Measurements from ENCODE around the gene TNNC1.

Gene TNNC1

GRCh38 chr3:52431459-52432223, 22.2 kb downstream of the TNNC1 start:
- no peak for DNase-seq (ENCODE audit: low read depth, low spot score)
- Histone ChIP-seq H3K36me3 (ENCODE audit: insufficient read depth, insufficient read length, low read length) (no peaks in the 10 kb centered on the region), H3K4me3 (ENCODE audit: insufficient read length, low read depth) (no peak overlapping the region), H3K9me3 (ENCODE audit: insufficient read depth, low read length) (no peaks in the 10 kb centered on the region), H3K4me1 (ENCODE audit: insufficient read depth, insufficient read length) (peaks cover 2% of the 10 kb centered on the region), H3K27me3 (ENCODE audit: insufficient read depth, insufficient read length) (no peaks in the 10 kb centered on the region), H3K9ac (ENCODE audit: insufficient read length, low read depth) (no peak overlapping the region)
- TF ChIP-seq SUZ12 (IDR thresholded peaks at IDR 0.05; ENCODE audit: extremely low read depth, insufficient read depth, insufficient read length) = no peak
- no peak for TF ChIP-seq ZNF274 (IDR thresholded peaks at IDR 0.05; ENCODE audit: low read depth, low read length)
- no peak for TF ChIP-seq YY1 (IDR thresholded peaks at IDR 0.05; ENCODE audit: insufficient read depth, insufficient read length)

- Histone ChIP-seq H3K9me3 (ENCODE audit: insufficient read depth, low read length) (no peaks in the 10 kb centered on the region), H3K9ac (ENCODE audit: insufficient read length, low read depth) (no peak overlapping the region), H3K36me3 (ENCODE audit: insufficient read depth, insufficient read length, low read length) (no peaks in the 10 kb centered on the region), H3K27me3 (ENCODE audit: insufficient read depth, insufficient read length) (no peaks in the 10 kb centered on the region), H3K4me1 (ENCODE audit: insufficient read depth, insufficient read length) (peaks cover 2% of the 10 kb centered on the region), H3K4me3 (ENCODE audit: insufficient read length, low read depth) (no peak overlapping the region)
- no peak for TF ChIP-seq SUZ12 (IDR thresholded peaks at IDR 0.05; ENCODE audit: extremely low read depth, insufficient read depth, insufficient read length)
- no peak for DNase-seq (ENCODE audit: low read depth, low spot score)
These were observed 23.4 kb downstream of the TNNC1 start for GRCh38 chr3:52430416-52430810.

- Histone ChIP-seq H3K4me1 (ENCODE audit: insufficient read depth, insufficient read length) (peaks cover 2% of the 10 kb centered on the region), H3K4me3 (ENCODE audit: insufficient read length, low read depth) (no peak overlapping the region), H3K27me3 (ENCODE audit: insufficient read depth, insufficient read length) (no peaks in the 10 kb centered on the region), H3K36me3 (ENCODE audit: insufficient read depth, insufficient read length, low read length) (no peaks in the 10 kb centered on the region), H3K9me3 (ENCODE audit: insufficient read depth, low read length) (no peaks in the 10 kb centered on the region), H3K9ac (ENCODE audit: insufficient read length, low read depth) (no peak overlapping the region)
- TF ChIP-seq ZNF274 (IDR thresholded peaks at IDR 0.05; ENCODE audit: low read depth, low read length) (no peak), YY1 (IDR thresholded peaks at IDR 0.05; ENCODE audit: insufficient read depth, insufficient read length) (no peak), SUZ12 (IDR thresholded peaks at IDR 0.05; ENCODE audit: extremely low read depth, insufficient read depth, insufficient read length) (no peak)
- DNase-seq (ENCODE audit: low read depth, low spot score) = no peak
These were observed 23.9 kb downstream of the TNNC1 start for GRCh38 chr3:52429779-52430415.

- H3K36me3 ChIP-seq (ENCODE audit: insufficient read depth, insufficient read length, low read length) = no peaks in the 10 kb centered on the region
- H3K27me3 ChIP-seq (ENCODE audit: insufficient read depth, insufficient read length) = no peaks in the 10 kb centered on the region
- no peak for DNase-seq (ENCODE audit: low read depth, low spot score)
- H3K9ac ChIP-seq (ENCODE audit: insufficient read length, low read depth) = no peak overlapping the region
- H3K4me1 ChIP-seq (ENCODE audit: insufficient read depth, insufficient read length) = peaks cover 2% of the 10 kb centered on the region
- no peak for TF ChIP-seq SUZ12 (IDR thresholded peaks at IDR 0.05; ENCODE audit: extremely low read depth, insufficient read depth, insufficient read length)
- no peak for TF ChIP-seq ZNF274 (IDR thresholded peaks at IDR 0.05; ENCODE audit: low read depth, low read length)
- no peak for TF ChIP-seq YY1 (IDR thresholded peaks at IDR 0.05; ENCODE audit: insufficient read depth, insufficient read length)
- H3K9me3 ChIP-seq (ENCODE audit: insufficient read depth, low read length) = no peaks in the 10 kb centered on the region
- no peak overlapping the region for H3K4me3 ChIP-seq (ENCODE audit: insufficient read length, low read depth)
These were observed 24.8 kb downstream of the TNNC1 start for GRCh38 chr3:52429031-52429430.

GRCh38 chr3:52428151-52429005, 25.5 kb downstream of the TNNC1 start:
- no peaks in the 10 kb centered on the region for H3K9me3 ChIP-seq (ENCODE audit: insufficient read depth, low read length)
- H3K36me3 ChIP-seq (ENCODE audit: insufficient read depth, insufficient read length, low read length) = no peaks in the 10 kb centered on the region
- no peak for TF ChIP-seq YY1 (IDR thresholded peaks at IDR 0.05; ENCODE audit: insufficient read depth, insufficient read length)
- TF ChIP-seq ZNF274 (IDR thresholded peaks at IDR 0.05; ENCODE audit: low read depth, low read length) = no peak
- TF ChIP-seq SUZ12 (IDR thresholded peaks at IDR 0.05; ENCODE audit: extremely low read depth, insufficient read depth, insufficient read length) = no peak
- peak; percentile 50 for DNase-seq (ENCODE audit: low read depth, low spot score)
- no peaks in the 10 kb centered on the region for H3K4me1 ChIP-seq (ENCODE audit: insufficient read depth, insufficient read length)
- H3K27me3 ChIP-seq (ENCODE audit: insufficient read depth, insufficient read length) = no peaks in the 10 kb centered on the region
- no peak overlapping the region for H3K4me3 ChIP-seq (ENCODE audit: insufficient read length, low read depth)
- H3K9ac ChIP-seq (ENCODE audit: insufficient read length, low read depth) = no peak overlapping the region

GRCh38 chr3:52423173-52423572, 30.7 kb downstream of the TNNC1 start:
- DNase-seq (ENCODE audit: low read depth, low spot score) = no peak
- TF ChIP-seq YY1 (IDR thresholded peaks at IDR 0.05; ENCODE audit: insufficient read depth, insufficient read length) (no peak), ZNF274 (IDR thresholded peaks at IDR 0.05; ENCODE audit: low read depth, low read length) (no peak), SUZ12 (IDR thresholded peaks at IDR 0.05; ENCODE audit: extremely low read depth, insufficient read depth, insufficient read length) (no peak)
- Histone ChIP-seq H3K4me3 (ENCODE audit: insufficient read length, low read depth) (no peak overlapping the region), H3K27me3 (ENCODE audit: insufficient read depth, insufficient read length) (no peaks in the 10 kb centered on the region), H3K9me3 (ENCODE audit: insufficient read depth, low read length) (no peaks in the 10 kb centered on the region), H3K4me1 (ENCODE audit: insufficient read depth, insufficient read length) (peaks cover 3% of the 10 kb centered on the region), H3K9ac (ENCODE audit: insufficient read length, low read depth) (no peak overlapping the region), H3K36me3 (ENCODE audit: insufficient read depth, insufficient read length, low read length) (no peaks in the 10 kb centered on the region)

GRCh38 chr3:52422669-52423068, 31.2 kb downstream of the TNNC1 start:
- no peak for TF ChIP-seq ZNF274 (IDR thresholded peaks at IDR 0.05; ENCODE audit: low read depth, low read length)
- TF ChIP-seq YY1 (IDR thresholded peaks at IDR 0.05; ENCODE audit: insufficient read depth, insufficient read length) = no peak
- TF ChIP-seq SUZ12 (IDR thresholded peaks at IDR 0.05; ENCODE audit: extremely low read depth, insufficient read depth, insufficient read length) = no peak
- no peaks in the 10 kb centered on the region for H3K27me3 ChIP-seq (ENCODE audit: insufficient read depth, insufficient read length)
- no peaks in the 10 kb centered on the region for H3K9me3 ChIP-seq (ENCODE audit: insufficient read depth, low read length)
- H3K4me1 ChIP-seq (ENCODE audit: insufficient read depth, insufficient read length) = peaks cover 3% of the 10 kb centered on the region
- no peak overlapping the region for H3K4me3 ChIP-seq (ENCODE audit: insufficient read length, low read depth)
- H3K9ac ChIP-seq (ENCODE audit: insufficient read length, low read depth) = no peak overlapping the region
- no peak for DNase-seq (ENCODE audit: low read depth, low spot score)
- H3K36me3 ChIP-seq (ENCODE audit: insufficient read depth, insufficient read length, low read length) = no peaks in the 10 kb centered on the region
